Naive thymus-derived CD4-positive, alpha-beta T cell (primary cell): ENCODE measurements around the gene BCL2. TPM values are rescaled to one million over a fixed set of nuclear protein-coding genes. Genes with fewer than 3 reads are reported as not detected.
A peak's percentile ranks its signal among the peaks of the same experiment; 100 is the strongest.

Experiments used
- ATAC-seq: fragments of 150-1000 bp; cut with Tn5 transposase; 2 replicates; pipeline ENCODE4 v1.10.0; 2021; ENCODE audit warnings: mild to moderate bottlenecking, moderate library complexity
- CTCF ChIA-PET: fragments of 350-600 bp; sonication (Branson Sonifier 250); formaldehyde crosslinking; loops from one replicate; lab custom pipeline; 2021; ENCODE audit warnings: antibody characterized with exemption; lab: Charles Lee
- POLR2A ChIA-PET: fragments of 350-600 bp; sonication (Branson Sonifier 250); formaldehyde crosslinking; loops from one replicate; lab custom pipeline; 2021; ENCODE audit warnings: antibody characterized with exemption, inconsistent platforms; lab: Charles Lee
- DNase-seq, 9 donors: peaks; one replicate each; pipeline versions ENCODE4 v3.0.0 to v3.0.0-alpha.2; 2020 to 2022; ENCODE audit warnings: mixed read lengths in 1 of 9
- H3K27ac ChIP-seq: one replicate; pipeline ENCODE4 v1.7.0; 2013; ENCODE audit warnings: mild to moderate bottlenecking, low read depth, low read length, moderate library complexity
- H3K27me3 ChIP-seq, 2 donors: one replicate each; pipeline ENCODE4 v1.7.0; 2013; ENCODE audit warnings: low read length in 2 of 2, mild to moderate bottlenecking in 2 of 2, moderate library complexity in 2 of 2; ENCODE audit not compliant: control insufficient read depth in 2 of 2, insufficient read depth in 2 of 2
- H3K36me3 ChIP-seq, 3 experiments: 1 replicate in 2 of 3; 2 replicates in 1 of 3; pipeline ENCODE4 v1.7.0; 2013; ENCODE audit warnings: low read length in 3 of 3, mild to moderate bottlenecking in 3 of 3, moderate library complexity in 1 of 3; ENCODE audit not compliant: insufficient read depth in 3 of 3, control insufficient read depth in 2 of 3
- H3K4me1 ChIP-seq, 2 donors: one replicate each; pipeline ENCODE4 v1.7.0; 2013; ENCODE audit warnings: low read length in 2 of 2, mild to moderate bottlenecking in 2 of 2, moderate library complexity in 1 of 2; ENCODE audit not compliant: control insufficient read depth in 2 of 2, insufficient read depth in 2 of 2
- H3K4me3 ChIP-seq: 2 replicates; pipeline ENCODE4 v1.7.0; 2013; ENCODE audit warnings: mild to moderate bottlenecking, low read length
- H3K9me3 ChIP-seq, 3 experiments: 1 replicate in 2 of 3; 2 replicates in 1 of 3; pipeline ENCODE4 v1.7.0; 2013; ENCODE audit warnings: low read length in 3 of 3; ENCODE audit not compliant: control insufficient read depth in 2 of 3
- H3K27ac Mint-ChIP-seq, 9 donors: one replicate each; pipeline ENCODE4 v1.8.0; 2020 to 2022; ENCODE audit warnings: mixed read lengths in 9 of 9, mild to moderate bottlenecking in 8 of 9, moderate library complexity in 5 of 9, inconsistent platforms in 2 of 9
- H3K27me3 Mint-ChIP-seq, 5 donors: one replicate each; pipeline ENCODE4 v1.8.0; 2021 to 2022; ENCODE audit warnings: mixed read lengths in 5 of 5, mild to moderate bottlenecking in 1 of 5
- H3K36me3 Mint-ChIP-seq, 5 donors: one replicate each; pipeline ENCODE4 v1.8.0; 2020 to 2022; ENCODE audit warnings: mixed read lengths in 5 of 5, mild to moderate bottlenecking in 3 of 5, inconsistent platforms in 1 of 5
- H3K4me1 Mint-ChIP-seq, 7 donors: one replicate each; pipeline ENCODE4 v1.8.0; 2020 to 2022; ENCODE audit warnings: mixed read lengths in 7 of 7, mild to moderate bottlenecking in 3 of 7, inconsistent platforms in 1 of 7
- H3K4me3 Mint-ChIP-seq, 10 donors: one replicate each; pipeline ENCODE4 v1.8.0; 2020 to 2022; ENCODE audit warnings: mild to moderate bottlenecking in 10 of 10, mixed read lengths in 10 of 10, moderate library complexity in 6 of 10, inconsistent platforms in 2 of 10
- H3K9me3 Mint-ChIP-seq, 11 donors: one replicate each; pipeline ENCODE4 v1.8.0; 2020 to 2022; ENCODE audit warnings: mixed read lengths in 11 of 11, mild to moderate bottlenecking in 4 of 11, inconsistent platforms in 1 of 11, moderate library complexity in 1 of 11
- intact Hi-C, 2 donors: fragments of 100-400 bp; cut with micrococcal nuclease; formaldehyde crosslinking; loops; one replicate each; pipeline ENCODE4 v1.15.1; 2023
- polyA plus RNA-seq, 2 donors: library from polyadenylated mRNA; unstranded; fragments of 300-500 nt; fragmentation: Illumina TruSeq; gene quantifications; one replicate each; pipeline ENCODE4 v1.2.3, GENCODE V29; 2021
- total RNA-seq, 6 experiments: library from RNA in 5 of 6; stranded (reverse) in 5 of 6; gene quantifications; 1 replicate in 5 of 6; 2 replicates in 1 of 6; pipeline ENCODE4 v1.2.3 and lab custom pipeline; 2021 to 2026

Gene BCL2
- total and polyA plus RNA-seq, 7 experiments from 2014 or later, result 32.7 to 154 (median 40.1) TPM

- no peak overlapping the region for H3K4me3 ChIP-seq
- Mint-ChIP-seq H3K27me3 (no peaks in the 10 kb centered on the region), H3K36me3 (peaks cover 6 to 46% (median 28%) of the 10 kb centered on the region in 5 donors), H3K27ac (peak overlapping the region in 4 of 9 donors; percentile 0 to 68 (median 38)), H3K4me3 (no peak overlapping the region), H3K4me1 (peaks cover 52 to 87% (median 73%) of the 10 kb centered on the region in 7 donors), H3K9me3 (peaks cover 0 to 3% (median 0%) of the 10 kb centered on the region in 11 donors)
- no peaks in the 10 kb centered on the region for H3K27me3 ChIP-seq
- intact Hi-C loops, result no loop called here
- no peak overlapping the region for H3K27ac ChIP-seq
- ChIA-PET CTCF (interaction anchor here (1.1 to 4.6 kb wide), 3 partner anchors 10 to 44 kb away, joined by 3 to 21 read pairs (median 6); no protein-coding TSS in a partner anchor), POLR2A (interaction anchor here (1.1 to 4.8 kb wide), 3 partner anchors 9 to 177 kb away, joined by 3 to 26 read pairs (median 5); partner anchors contain the start of gene BCL2)
- peaks cover 0 to 12% (median 0%) of the 10 kb centered on the region in 3 experiments for H3K36me3 ChIP-seq
- no peak for ATAC-seq
- peaks cover 25% of the 10 kb centered on the region in 2 donors for H3K4me1 ChIP-seq
- no peak for DNase-seq
- no peaks in the 10 kb centered on the region for H3K9me3 ChIP-seq
Measured at GRCh38 chr18:63141778-63142176, 177.8 kb downstream of the BCL2 start.

- H3K27me3 ChIP-seq, result no peaks in the 10 kb centered on the region
- Mint-ChIP-seq H3K4me1 (peaks cover 53 to 88% (median 78%) of the 10 kb centered on the region in 7 donors), H3K36me3 (peaks cover 6 to 49% (median 28%) of the 10 kb centered on the region in 5 donors), H3K4me3 (peak overlapping the region in 2 of 10 donors; percentile 8 to 48), H3K9me3 (peaks cover 0 to 3% (median 0%) of the 10 kb centered on the region in 11 donors), H3K27ac (peak overlapping the region in 6 of 9 donors; percentile 0 to 76 (median 32)), H3K27me3 (no peaks in the 10 kb centered on the region)
- H3K4me3 ChIP-seq, result no peak overlapping the region
- CTCF ChIA-PET, result interaction anchor here (1.1 to 4.6 kb wide), 3 partner anchors 9 to 45 kb away, joined by 3 to 21 read pairs (median 6); no protein-coding TSS in a partner anchor
- no peak for ATAC-seq
- peaks cover 0 to 12% (median 0%) of the 10 kb centered on the region in 3 experiments for H3K36me3 ChIP-seq
- no peaks in the 10 kb centered on the region for H3K9me3 ChIP-seq
- peaks cover 25% of the 10 kb centered on the region in 2 donors for H3K4me1 ChIP-seq
- no peak overlapping the region for H3K27ac ChIP-seq
- DNase-seq, result no peak
- POLR2A ChIA-PET, result interaction anchor here (0.5 to 4.8 kb wide), 3 partner anchors 9 to 43 kb away, joined by 3 to 26 read pairs (median 3); no protein-coding TSS in a partner anchor
- intact Hi-C loops, result no loop called here
Measured at GRCh38 chr18:63140997-63141777, 178.4 kb downstream of the BCL2 start.

- POLR2A ChIA-PET, result interaction anchor here (0.6 to 4.8 kb wide), 4 partner anchors 10 to 600 kb away, joined by 3 to 26 read pairs (median 4); no protein-coding TSS in a partner anchor
- peaks cover 0 to 3% (median 0%) of the 10 kb centered on the region in 11 donors for H3K9me3 Mint-ChIP-seq
Measured at GRCh38 chr18:63140038-63140450, 179.5 kb downstream of the BCL2 start.

GRCh38 chr18:63138436-63139340, 180.9 kb downstream of the BCL2 start:
- peaks cover 25% of the 10 kb centered on the region in 2 donors for H3K4me1 ChIP-seq
- DNase-seq, result no peak
- CTCF ChIA-PET, result interaction anchor here (0.5 to 2.9 kb wide), 8 partner anchors 7 to 599 kb away, joined by 3 to 16 read pairs (median 4); no protein-coding TSS in a partner anchor

More at GRCh38 chr18:63140038-63140450, 179.5 kb downstream of the BCL2 start:
- Histone ChIP-seq H3K4me1 (peaks cover 25% of the 10 kb centered on the region in 2 donors), H3K4me3 (no peak overlapping the region), H3K36me3 (peaks cover 0 to 12% (median 0%) of the 10 kb centered on the region in 3 experiments), H3K27me3 (no peaks in the 10 kb centered on the region), H3K27ac (no peak overlapping the region), H3K9me3 (no peaks in the 10 kb centered on the region)
- H3K36me3 Mint-ChIP-seq, result peaks cover 6 to 56% (median 24%) of the 10 kb centered on the region in 5 donors
- DNase-seq (no peak), ATAC-seq (no peak)
- CTCF ChIA-PET, result interaction anchor here (0.9 to 2.9 kb wide), 2 partner anchors 8 to 15 kb away, joined by 3 to 16 read pairs; no protein-coding TSS in a partner anchor
- H3K27me3 Mint-ChIP-seq, result no peaks in the 10 kb centered on the region
- H3K4me3 Mint-ChIP-seq, result peak overlapping the region in 1 of 10 donors; percentile 2
- peak overlapping the region in 5 of 9 donors; percentile 29 to 87 (median 66) for H3K27ac Mint-ChIP-seq
- peaks cover 60 to 92% (median 85%) of the 10 kb centered on the region in 7 donors for H3K4me1 Mint-ChIP-seq
- intact Hi-C loops, result no loop called here

GRCh38 chr18:63137999-63138435, 181.6 kb downstream of the BCL2 start:
- H3K27me3 Mint-ChIP-seq, result no peaks in the 10 kb centered on the region
- H3K36me3 ChIP-seq, result peaks cover 0 to 12% (median 0%) of the 10 kb centered on the region in 3 experiments
- DNase-seq, result peak in 7 of 9 donors; percentile 57 to 68 (median 63)
- peak; percentile 89 for ATAC-seq
- peaks cover 25% of the 10 kb centered on the region in 2 donors for H3K4me1 ChIP-seq
- H3K36me3 Mint-ChIP-seq, result peaks cover 4 to 46% (median 17%) of the 10 kb centered on the region in 5 donors
- H3K9me3 ChIP-seq, result no peaks in the 10 kb centered on the region
- H3K27ac Mint-ChIP-seq, result peak overlapping the region; percentile 28 to 94 (median 87)
- no peaks in the 10 kb centered on the region for H3K27me3 ChIP-seq
- H3K4me1 Mint-ChIP-seq, result peaks cover 55 to 91% (median 76%) of the 10 kb centered on the region in 7 donors
- peak overlapping the region; percentile 38 for H3K4me3 ChIP-seq
- intact Hi-C loops, result loop anchor here in 1 of 2 donors (1.0 kb wide), 1 partner anchor 17 kb away; no protein-coding TSS in a partner anchor
- CTCF ChIA-PET, result interaction anchor here (0.7 to 2.9 kb wide), 5 partner anchors 17 to 186 kb away, joined by 3 to 16 read pairs (median 4); no protein-coding TSS in a partner anchor
- H3K4me3 Mint-ChIP-seq, result peak overlapping the region; percentile 78 to 96 (median 85)
- POLR2A ChIA-PET, result interaction anchor here (0.7 to 2.6 kb wide), 7 partner anchors 13 to 181 kb away, joined by 3 to 22 read pairs (median 5); no protein-coding TSS in a partner anchor
- peak overlapping the region; percentile 63 for H3K27ac ChIP-seq
- peaks cover 0 to 3% (median 0%) of the 10 kb centered on the region in 11 donors for H3K9me3 Mint-ChIP-seq

More at GRCh38 chr18:63138436-63139340, 180.9 kb downstream of the BCL2 start:
- ATAC-seq, result peak; percentile 23
- H3K4me3 ChIP-seq, result peak overlapping the region; percentile 38
- peaks cover 0 to 12% (median 0%) of the 10 kb centered on the region in 3 experiments for H3K36me3 ChIP-seq
- Mint-ChIP-seq H3K27ac (peak overlapping the region; percentile 28 to 94 (median 87)), H3K4me3 (peak overlapping the region; percentile 78 to 96 (median 85)), H3K4me1 (peaks cover 59 to 91% (median 79%) of the 10 kb centered on the region in 7 donors), H3K36me3 (peaks cover 6 to 50% (median 18%) of the 10 kb centered on the region in 5 donors), H3K27me3 (no peaks in the 10 kb centered on the region), H3K9me3 (peaks cover 0 to 3% (median 0%) of the 10 kb centered on the region in 11 donors)
- intact Hi-C loops, result loop anchor here (1.0 kb wide), 1 partner anchor 17 kb away; no protein-coding TSS in a partner anchor
- peak overlapping the region; percentile 63 for H3K27ac ChIP-seq
- no peaks in the 10 kb centered on the region for H3K27me3 ChIP-seq
- POLR2A ChIA-PET, result interaction anchor here (0.6 to 2.6 kb wide), 8 partner anchors 15 to 180 kb away, joined by 3 to 22 read pairs (median 4); no protein-coding TSS in a partner anchor
- H3K9me3 ChIP-seq, result no peaks in the 10 kb centered on the region
